ENCODE measurements around the gene SEM1.
"Not testable (repeated sequence)": the region's sequence is repeated elsewhere in the genome, so short reads cannot be mapped to it uniquely, and the experiment has no call there.

Gene SEM1

DNA sequence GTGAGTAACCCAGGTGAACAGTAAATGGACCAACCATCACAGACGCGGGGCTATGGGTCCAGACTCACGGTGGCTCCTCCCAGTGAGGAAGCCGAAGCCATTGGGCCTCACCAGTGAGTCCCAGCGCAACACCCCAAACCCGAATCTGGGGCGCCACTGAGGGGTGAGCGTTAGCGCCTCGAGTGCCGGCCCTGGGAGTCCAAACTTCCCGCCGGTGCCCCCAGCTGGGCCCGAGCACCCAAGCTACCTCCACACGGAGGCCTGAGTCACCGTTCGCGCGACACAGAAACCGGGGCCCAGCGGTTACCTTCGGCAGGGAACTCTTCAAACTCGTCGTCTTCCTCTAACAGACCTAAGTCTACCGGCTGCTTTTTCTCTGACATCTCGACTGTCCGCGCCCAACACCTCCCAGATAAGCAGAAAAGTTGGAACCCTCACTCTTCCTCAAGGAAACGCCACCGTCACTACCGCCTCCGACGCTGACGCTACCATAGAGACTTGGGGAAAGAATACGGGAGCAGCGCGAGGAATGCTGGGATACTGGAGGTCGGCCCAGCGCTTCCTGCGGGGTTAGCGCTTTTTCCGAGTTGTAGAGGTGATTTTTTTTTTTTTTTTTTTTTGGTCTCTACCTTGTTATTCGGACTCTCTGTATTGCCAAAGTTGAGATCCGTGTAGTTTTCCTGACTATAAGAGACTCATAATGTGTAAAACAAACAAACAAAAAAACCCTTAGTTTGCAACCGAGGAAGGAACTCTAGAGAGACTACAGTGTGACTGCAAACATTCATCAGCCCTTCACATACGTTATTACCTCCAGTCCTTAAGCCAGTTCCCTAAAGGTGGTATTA lies at the start of gene SEM1:
SEM1 (minus strand) TSS at position 466 of the 848 bp plus-strand sequence; CDS start at position 383, 83 bp downstream.
- peak; percentile 80 for DNase-seq

DNA sequence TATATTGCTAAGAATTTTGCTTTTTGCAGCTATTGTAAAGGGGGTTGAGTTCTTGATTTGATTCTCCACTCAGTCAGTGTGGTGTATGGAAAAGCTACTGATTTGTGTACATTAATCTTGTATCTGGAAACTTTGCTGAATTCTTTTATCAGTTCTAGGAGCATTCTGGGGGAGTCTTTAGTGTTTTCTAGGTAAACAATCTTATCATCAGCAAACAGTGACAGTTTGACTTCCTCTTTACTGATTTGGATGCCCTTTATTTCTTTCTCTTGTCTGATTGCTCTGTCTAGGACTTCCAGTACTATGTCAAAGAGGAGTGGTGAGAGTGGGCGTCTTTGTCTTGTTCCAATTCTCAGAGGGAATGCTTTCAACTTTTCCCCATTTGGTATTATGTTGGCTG lies 48.2 kb upstream of the SEM1 start:
- not testable (repeated sequence) for DNase-seq

DNA sequence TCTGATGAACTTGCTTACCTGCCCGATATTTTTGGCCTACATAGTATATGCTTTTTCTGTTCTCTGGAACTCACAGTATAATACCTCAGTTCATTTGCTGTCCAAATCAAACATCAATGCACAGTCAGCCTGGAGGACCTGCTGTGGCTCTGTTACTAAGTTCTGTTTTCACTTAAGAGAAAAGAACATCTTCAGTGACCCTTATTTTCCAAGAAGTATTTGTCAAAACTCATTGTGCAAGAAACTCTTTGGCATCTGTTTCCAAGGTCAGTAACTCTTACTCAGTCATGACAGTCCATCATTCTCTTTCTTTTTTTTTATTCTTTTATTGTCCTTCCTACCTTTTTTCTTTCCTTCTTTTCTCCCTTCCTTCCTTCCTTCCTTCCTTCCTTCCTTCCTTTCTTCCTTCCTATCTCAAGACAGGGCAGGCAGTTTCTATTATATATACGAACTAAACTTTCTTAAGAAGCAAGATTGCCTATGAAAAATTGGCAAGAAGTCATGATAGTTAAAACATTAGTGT lies 37.8 kb upstream of the SEM1 start:
- DNase-seq = no peak

- DNase-seq = no peak
These were observed 30.5 kb upstream of the SEM1 start for GRCh38 chr7:96740130-96740529.

- no peak for DNase-seq
These were observed 30.0 kb upstream of the SEM1 start for GRCh38 chr7:96739609-96740008.

- no peak for DNase-seq
These were observed 29.5 kb upstream of the SEM1 start for GRCh38 chr7:96739167-96739566.

DNA sequence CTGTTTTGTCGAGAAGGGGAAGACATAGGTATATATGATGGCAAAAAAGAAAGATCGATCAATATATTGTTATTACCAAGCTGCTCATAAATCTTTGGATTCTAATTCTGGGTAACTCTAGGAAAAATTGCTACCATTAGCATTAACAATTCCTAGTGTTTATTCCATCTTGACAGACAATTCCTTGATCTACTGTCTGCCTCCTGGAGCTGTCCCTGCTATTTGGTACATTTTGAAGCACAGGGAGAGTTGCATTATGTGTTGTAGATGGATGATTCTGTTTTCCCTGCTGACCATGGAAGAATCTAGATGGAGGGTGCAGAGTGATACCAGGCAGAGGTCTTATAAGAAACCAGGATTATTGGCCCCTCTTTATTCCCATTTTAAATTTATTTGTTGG lies 29.1 kb upstream of the SEM1 start:
- DNase-seq = no peak

- no peak for DNase-seq
These were observed 28.0 kb upstream of the SEM1 start for GRCh38 chr7:96737545-96738050.

DNA sequence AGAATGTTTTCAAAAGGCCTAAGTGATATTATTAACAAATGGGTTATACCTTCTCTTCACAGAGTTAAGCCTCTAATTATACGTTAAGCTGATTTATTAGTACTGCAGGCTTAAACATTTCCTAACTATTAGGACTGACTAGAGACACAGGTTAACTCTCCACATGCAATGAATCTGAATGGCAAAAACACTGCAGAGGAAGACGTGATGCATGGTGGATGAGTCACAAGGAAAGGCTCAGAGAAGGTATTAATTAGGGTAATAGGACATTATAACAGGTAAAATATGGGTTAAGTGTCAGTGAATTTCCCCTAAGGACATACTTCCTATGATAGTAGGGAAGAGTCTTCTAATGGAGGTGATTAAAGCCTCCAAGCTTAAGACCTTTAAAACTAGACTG lies 24.7 kb upstream of the SEM1 start:
- no peak for DNase-seq

DNA sequence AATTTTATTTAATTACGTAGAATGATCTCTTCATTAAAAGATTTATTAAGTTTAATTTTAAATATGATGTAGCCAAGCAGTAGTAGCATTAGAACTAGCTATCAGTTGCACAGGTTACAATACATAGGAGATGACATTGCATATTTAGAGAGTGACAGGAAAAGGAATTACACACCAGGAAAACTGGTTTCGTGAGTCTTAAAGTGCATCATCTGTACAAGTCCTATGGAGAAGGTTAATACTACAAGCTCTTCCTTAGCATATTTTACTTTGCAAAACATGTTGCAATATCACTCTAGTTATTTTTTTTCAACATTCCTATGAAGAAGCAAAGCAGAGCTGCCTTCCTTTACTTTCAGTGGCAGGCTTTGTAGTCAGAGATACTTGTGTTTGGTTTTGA lies 20.2 kb upstream of the SEM1 start:
- no peak for DNase-seq

DNA sequence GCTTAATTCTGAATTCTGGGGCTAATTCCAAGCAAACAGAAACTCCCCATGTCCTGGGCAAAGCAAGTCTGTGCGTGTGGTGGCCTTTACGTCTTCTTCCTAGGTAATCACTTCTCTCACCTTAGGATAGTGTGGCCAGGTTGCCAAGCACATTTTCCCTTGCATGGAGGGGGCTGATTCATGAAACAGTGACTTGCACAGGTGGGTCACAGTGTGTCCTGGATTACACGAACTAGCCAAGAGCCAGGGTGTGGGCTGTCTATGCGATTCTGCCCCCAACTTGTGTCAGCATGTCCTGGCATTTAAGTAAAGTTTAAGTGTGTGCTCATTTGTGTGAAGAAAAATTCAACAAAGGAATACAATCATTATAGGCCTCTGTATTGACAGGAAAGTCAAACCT lies 18.5 kb upstream of the SEM1 start:
- DNase-seq = no peak

- no peak for DNase-seq
These were observed 18.0 kb upstream of the SEM1 start for GRCh38 chr7:96727534-96728088.

- DNase-seq = no peak
These were observed 14.0 kb upstream of the SEM1 start for GRCh38 chr7:96723622-96724021.

DNA sequence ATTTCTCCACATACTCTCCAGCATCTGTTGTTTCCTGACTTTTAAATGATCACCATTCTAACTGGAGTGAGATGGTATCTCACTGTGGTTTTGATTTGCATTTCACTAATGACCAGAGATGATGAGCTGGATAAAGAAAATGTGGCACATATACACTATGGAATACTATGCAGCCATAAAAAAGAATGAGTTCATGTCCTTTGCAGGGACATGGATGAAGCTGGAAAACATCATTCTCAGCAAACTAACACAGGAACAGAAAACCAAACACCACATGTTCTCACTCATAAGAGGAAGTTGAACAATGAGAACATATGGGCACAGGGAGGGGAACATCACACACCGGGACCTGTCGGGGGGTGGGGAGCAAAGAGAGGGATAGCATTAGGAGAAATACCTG lies 13.3 kb upstream of the SEM1 start:
- DNase-seq = not testable (repeated sequence)

DNA sequence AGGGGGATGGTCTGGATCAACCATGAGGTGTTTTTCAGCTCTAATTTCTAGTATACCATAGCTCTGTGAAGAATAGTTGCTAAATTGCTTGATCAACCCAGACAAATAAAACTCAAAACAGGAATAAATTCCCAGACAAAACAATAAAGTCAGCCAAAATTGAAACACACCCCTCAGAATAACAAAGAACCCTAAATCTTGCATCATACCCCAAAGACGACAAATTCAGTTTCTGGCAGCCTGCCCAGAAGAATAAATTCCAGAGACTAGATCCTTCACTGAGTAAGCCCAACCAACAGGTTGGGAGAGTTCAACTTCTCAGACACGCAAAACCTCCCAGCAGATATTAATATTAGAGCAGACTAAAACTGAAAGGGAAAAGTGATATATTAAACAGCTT lies 11.2 kb upstream of the SEM1 start:
- DNase-seq = no peak

DNA sequence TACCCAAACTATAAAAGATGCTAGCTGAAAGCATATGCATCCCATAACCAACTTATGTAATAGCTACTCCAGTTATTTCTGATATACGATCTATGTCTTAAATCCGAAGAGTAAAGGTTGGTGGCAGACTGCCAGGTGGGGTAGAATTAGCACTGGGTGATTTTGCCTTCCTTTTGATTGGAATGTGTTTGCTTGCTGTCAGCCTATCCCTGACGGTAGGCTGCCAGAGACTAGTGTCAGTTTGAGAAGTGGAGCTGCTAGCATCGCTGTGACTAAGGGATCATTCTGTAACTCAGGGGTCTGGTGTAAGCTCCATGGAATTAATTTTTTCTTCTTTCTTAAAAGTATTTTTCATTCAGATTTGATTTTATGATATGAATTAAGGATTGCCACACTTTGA lies 9.5 kb upstream of the SEM1 start:
- DNase-seq = no peak

- DNase-seq = no peak
These were observed 8.7 kb upstream of the SEM1 start for GRCh38 chr7:96718107-96719003.

- DNase-seq = no peak
These were observed 3.4 kb upstream of the SEM1 start for GRCh38 chr7:96713037-96713436.

GRCh38 chr7:96710544-96710943 lies 898 bp upstream of the SEM1 start:
- DNase-seq = no peak

DNA sequence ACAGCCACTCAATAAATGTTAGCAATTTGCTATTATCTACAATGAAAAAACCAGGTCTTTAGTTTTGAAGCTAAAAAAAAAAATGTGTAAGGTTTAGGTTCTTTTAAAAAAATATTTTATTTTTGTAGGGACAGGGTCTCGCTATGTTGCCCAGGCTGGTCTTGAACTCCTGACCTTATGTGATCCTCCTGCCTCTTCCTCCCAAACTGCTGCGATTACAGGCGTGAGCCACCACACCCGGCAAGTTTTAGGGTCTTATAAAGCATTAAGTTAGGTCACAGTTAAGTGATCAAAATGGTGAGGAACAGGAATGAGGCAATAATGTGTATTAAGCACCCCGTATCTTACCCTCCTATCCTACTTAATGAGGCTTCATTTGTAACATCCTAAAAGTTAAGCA lies 774 bp downstream of the SEM1 start:
- DNase-seq = no peak

GRCh38 chr7:96707901-96708774 lies 1.5 kb downstream of the SEM1 start:
- no peak for DNase-seq

- no peak for DNase-seq
These were observed 8.4 kb downstream of the SEM1 start for GRCh38 chr7:96701258-96701657.
